ENCODE measurements around the gene CYS1. TPM values are rescaled to one million over a fixed set of nuclear protein-coding genes. Genes with fewer than 3 reads are reported as not detected.
A peak's percentile ranks its signal among the peaks of the same experiment; 100 is the strongest.

Gene CYS1
- total and polyA plus RNA-seq, 2 of the 8 experiments (the other 6 are each of a cell fraction or from before 2014, with no cell fraction given) = 0.09 to 0.13 TPM

GRCh38 chr2:10019602-10020400, 60.4 kb downstream of the CYS1 start:
- no peak overlapping the region for H2BK20ac ChIP-seq (ENCODE audit: low read length)
- H3K4ac ChIP-seq (replicated peaks; ENCODE audit: insufficient read length, low read depth, low read length) = no peak overlapping the region
- H2BK5ac ChIP-seq (ENCODE audit: low read depth, low read length) = no peak overlapping the region
- DNase-seq (ENCODE audit: low read depth in 1 of 2, low spot score in 2 of 2) (no peak), FAIRE-seq (no peak)
- H2AFZ ChIP-seq (ENCODE audit: low read length) = 0 out of 2 replicates have a peak overlapping the region, but pooled peaks have one; percentile 70
- H3K23me2 ChIP-seq (ENCODE audit: low read depth, low read length) = 0 out of 2 replicates have a peak, but pooled peaks cover 2% of the 10 kb centered on the region
- no peak overlapping the region for H3K27ac ChIP-seq (ENCODE audit: low read depth, low read length)
- WGBS, 2 experiments (ENCODE audit: extremely low coverage in 1 of 2, insufficient coverage in 1 of 2, insufficient read length in 1 of 2, insufficient replicate concordance in 2 of 2, low coverage in 1 of 2, low lambda C conversion rate in 2 of 2, missing lambda C conversion rate in 1 of 2) = 92% methylated on average over 23 of the region's 27 CpGs; no CpG with 5 or more reads in 1 of the 2 experiments
- TF ChIP-seq TCF12 (IDR thresholded peaks at IDR 0.05; ENCODE audit: low read depth, low read length) (no peak), CTCF (IDR thresholded peaks at IDR 0.05; ENCODE audit: control extremely low read depth in 1 of 3, insufficient read depth in 1 of 3, low read depth in 1 of 3, low read length in 3 of 3) (peak in 2 of 3 experiments; percentile 7 to 10; a peak in 2 of 4 replicates), RAD21 (IDR thresholded peaks at IDR 0.05 in 1 of 2, conservative IDR thresholded peaks at IDR 0.05 in 1 of 2; ENCODE audit: low read depth in 2 of 2, low read length in 2 of 2) (peak in 1 of 2 experiments; percentile 38; a peak in 2 of 4 replicates), MAX (IDR thresholded peaks at IDR 0.05) (0 out of 2 replicates have a peak, but pooled peaks have one; percentile 36)
- H3K79me2 ChIP-seq (ENCODE audit: control insufficient read depth in 1 of 2, insufficient read depth in 2 of 2, low read length in 2 of 2) = no peaks in the 10 kb centered on the region
- ChIA-PET POLR2A (ENCODE audit: partially characterized antibody) (interaction anchor here (0.9 to 1.7 kb wide), 3 partner anchors 10 to 26 kb away, joined by 3 to 7 read pairs (median 4); no protein-coding TSS in a partner anchor), CTCF (ENCODE audit: partially characterized antibody) (interaction anchor here (0.6 to 3.5 kb wide), 16 partner anchors 9 to 957 kb away, joined by 3 to 33 read pairs (median 4); no protein-coding TSS in a partner anchor)
- H4K5ac ChIP-seq (ENCODE audit: insufficient read length, low read depth, low read length) = peak overlapping the region; percentile 42
- H2BK12ac ChIP-seq (ENCODE audit: low read depth, low read length) = no peak overlapping the region
- no peak overlapping the region for H3K9ac ChIP-seq (replicated peaks in 1 of 4; ENCODE audit: extremely low read depth in 1 of 4, low read depth in 3 of 4, low read length in 3 of 4)
- no peaks in the 10 kb centered on the region for H3K4me1 ChIP-seq (replicated peaks in 1 of 4; ENCODE audit: control insufficient read depth in 3 of 4, insufficient read depth in 4 of 4, low read length in 3 of 4)
- H4K91ac ChIP-seq (replicated peaks; ENCODE audit: insufficient read length, low read length) = peak overlapping the region; percentile 25
- H3K23ac ChIP-seq (ENCODE audit: insufficient read length) = no peak overlapping the region
- no peak overlapping the region for H3K14ac ChIP-seq (ENCODE audit: insufficient read length)
- no peak overlapping the region; the same call in 1 of the 2 replicates for H4K8ac ChIP-seq (ENCODE audit: extremely low read depth, insufficient read depth, low read length)
- H3K27me3 ChIP-seq (replicated peaks in 1 of 4; ENCODE audit: control insufficient read depth in 3 of 4, extremely low read depth in 1 of 4, insufficient read depth in 3 of 4, low read length in 3 of 4) = no peaks in the 10 kb centered on the region
- no peaks in the 10 kb centered on the region for H3K9me3 ChIP-seq (ENCODE audit: insufficient read depth in 2 of 2, low read depth in 1 of 2, low read length in 1 of 2)
- H3K18ac ChIP-seq (ENCODE audit: extremely low read depth, low read length) = no peak overlapping the region
- H3K56ac ChIP-seq (replicated peaks; ENCODE audit: insufficient read length, low read depth, low read length) = no peak overlapping the region
- H3K79me1 ChIP-seq (ENCODE audit: low read depth, low read length) = no peaks in the 10 kb centered on the region
- no peak overlapping the region for H2BK120ac ChIP-seq (replicated peaks; ENCODE audit: low read depth, low read length)
- no peak overlapping the region for H3K4me3 ChIP-seq (ENCODE audit: extremely low read depth in 1 of 4, insufficient read depth in 2 of 4, low read depth in 3 of 4, low read length in 4 of 4)
- no peak overlapping the region for H3K4me2 ChIP-seq (ENCODE audit: insufficient read depth in 1 of 2, low read depth in 2 of 2, low read length in 2 of 2)
- H2AK5ac ChIP-seq (ENCODE audit: low read depth, low read length) = no peak overlapping the region
- H2BK15ac ChIP-seq (ENCODE audit: low read length) = no peak overlapping the region
- no peaks in the 10 kb centered on the region for H3K36me3 ChIP-seq (ENCODE audit: control insufficient read depth in 2 of 4, insufficient read depth in 4 of 4, low read length in 3 of 4)
- no peaks in the 10 kb centered on the region for H4K20me1 ChIP-seq (replicated peaks in 1 of 2; ENCODE audit: control insufficient read depth in 1 of 2, insufficient read depth in 2 of 2, low read length in 2 of 2)

All from H1 (cell line).